ENCODE results near the gene ABHD15. TPM values are rescaled to one million over a fixed set of nuclear protein-coding genes. Genes with fewer than 3 reads are reported as not detected.

The ABHD15 gene
- total and polyA plus RNA-seq, 11 donors, result 4.0 to 13.1 (median 8.2) TPM

GRCh38 chr17:29514792-29515191 is 52.0 kb downstream of the ABHD15 start:
- WGBS, 4 donors, result 43 to 62% (median 59%) methylated on average over 2 of the region's 2 CpGs
- Histone ChIP-seq H3K27me3 (no peaks in the 10 kb centered on the region), H3K9me3 (no peaks in the 10 kb centered on the region), H3K4me1 (no peaks in the 10 kb centered on the region), H3K4me3 (no peak overlapping the region), H3K36me3 (peaks cover 0 to 100% (median 89%) of the 10 kb centered on the region in 9 donors), H3K27ac (no peak overlapping the region)
- TF ChIP-seq, protein P1, sequence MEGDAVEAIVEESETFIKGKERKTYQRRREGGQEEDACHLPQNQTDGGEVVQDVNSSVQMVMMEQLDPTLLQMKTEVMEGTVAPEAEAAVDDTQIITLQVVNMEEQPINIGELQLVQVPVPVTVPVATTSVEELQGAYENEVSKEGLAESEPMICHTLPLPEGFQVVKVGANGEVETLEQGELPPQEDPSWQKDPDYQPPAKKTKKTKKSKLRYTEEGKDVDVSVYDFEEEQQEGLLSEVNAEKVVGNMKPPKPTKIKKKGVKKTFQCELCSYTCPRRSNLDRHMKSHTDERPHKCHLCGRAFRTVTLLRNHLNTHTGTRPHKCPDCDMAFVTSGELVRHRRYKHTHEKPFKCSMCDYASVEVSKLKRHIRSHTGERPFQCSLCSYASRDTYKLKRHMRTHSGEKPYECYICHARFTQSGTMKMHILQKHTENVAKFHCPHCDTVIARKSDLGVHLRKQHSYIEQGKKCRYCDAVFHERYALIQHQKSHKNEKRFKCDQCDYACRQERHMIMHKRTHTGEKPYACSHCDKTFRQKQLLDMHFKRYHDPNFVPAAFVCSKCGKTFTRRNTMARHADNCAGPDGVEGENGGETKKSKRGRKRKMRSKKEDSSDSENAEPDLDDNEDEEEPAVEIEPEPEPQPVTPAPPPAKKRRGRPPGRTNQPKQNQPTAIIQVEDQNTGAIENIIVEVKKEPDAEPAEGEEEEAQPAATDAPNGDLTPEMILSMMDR (IDR thresholded peaks at IDR 0.05), result no peak
- TF ChIP-seq POLR2A (IDR thresholded peaks at IDR 0.05), result no peak
- intact Hi-C loops (cut with DNase I), result no loop called here
- DNase-seq (no peak), ATAC-seq (no peak)

DNA sequence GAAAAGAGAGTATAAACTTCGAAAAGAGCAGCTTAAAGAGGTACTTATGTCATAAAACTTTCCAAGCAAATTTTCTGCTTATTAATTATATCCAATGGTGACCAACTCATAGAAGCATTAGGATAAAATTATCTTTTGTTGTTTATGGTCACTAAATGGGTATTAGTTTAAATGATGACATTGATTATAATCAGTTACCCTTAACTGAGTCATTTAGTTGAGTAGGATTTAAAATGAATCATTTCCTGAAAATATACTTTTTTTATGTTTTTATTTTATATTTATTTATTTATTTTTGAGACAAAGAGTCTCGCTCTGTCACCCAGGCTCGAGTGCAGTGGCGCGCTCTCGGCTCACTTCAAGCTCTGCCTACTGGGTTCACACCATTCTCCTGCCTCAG is 55.9 kb downstream of the ABHD15 start:
- Histone ChIP-seq H3K4me1 (no peaks in the 10 kb centered on the region), H3K4me3 (no peak overlapping the region), H3K27ac (no peak overlapping the region), H3K36me3 (peaks cover 0 to 100% (median 87%) of the 10 kb centered on the region in 9 donors), H3K9me3 (no peaks in the 10 kb centered on the region), H3K27me3 (no peaks in the 10 kb centered on the region)
- no peak for ATAC-seq
- no peak for TF ChIP-seq POLR2A (IDR thresholded peaks at IDR 0.05)
- TF ChIP-seq, protein P1 (IDR thresholded peaks at IDR 0.05), result no peak
- intact Hi-C loops (cut with DNase I), result no loop called here
- DNase-seq, result no peak
- 95 to 97% (median 96%) methylated on average over 6 of the region's 6 CpGs for WGBS, 4 donors

Other genes with a start within 250 kb of the ABHD15 start
- gene TAOK1, start 176.7 kb downstream of the ABHD15 start, total RNA-seq, result 10 to 100 TPM; 41.7 to 81.2 (median 62.9) TPM
- 10 to 100 TPM in 1 of 2 donors, 1 to 10 TPM in 1; 9.2 to 17.4 TPM for gene TAOK1, start 176.7 kb downstream of the ABHD15 start, polyA plus RNA-seq
- 10 to 100 TPM; 23.8 to 65.5 (median 38.3) TPM for gene TP53I13, start 1.7 kb upstream of the ABHD15 start, total RNA-seq
- 10 to 100 TPM; 65.1 to 93.0 TPM for gene TP53I13, start 1.7 kb upstream of the ABHD15 start, polyA plus RNA-seq
- gene GIT1, start 22.6 kb upstream of the ABHD15 start, total RNA-seq, result 10 to 100 TPM; 23.1 to 52.9 (median 31.4) TPM
- gene GIT1, start 22.6 kb upstream of the ABHD15 start, polyA plus RNA-seq, result 10 to 100 TPM; 23.0 to 37.8 TPM
- gene ANKRD13B, start 26.1 kb upstream of the ABHD15 start, total RNA-seq, result 1 to 10 TPM; 4.4 to 9.9 (median 6.1) TPM
- gene ANKRD13B, start 26.1 kb upstream of the ABHD15 start, polyA plus RNA-seq, result 10 to 100 TPM in 1 of 2 donors, 1 to 10 TPM in 1; 4.1 to 12.7 TPM
- 100 to 1,000 TPM in 3 of 9 donors, 10 to 100 TPM in 6; 72.1 to 115 (median 95.5) TPM for gene CORO6, start 55.9 kb upstream of the ABHD15 start, total RNA-seq
- gene CORO6, start 55.9 kb upstream of the ABHD15 start, polyA plus RNA-seq, result 10 to 100 TPM; 50.7 to 96.2 TPM